Skin epidermis (tissue), 12 donors: ENCODE data around the gene TAS2R43.
"Not testable (repeated sequence)": the region's sequence is repeated elsewhere in the genome, so short reads cannot be mapped to it uniquely, and the experiment has no call there.

ENCODE experiments used
- H3K27ac ChIP-seq, 21 experiments: fragments of 200-600 bp; sonication (generic) in 11 of 21; one replicate each; pipeline ENCODE4 v1.5.0; 2020; ENCODE audit warnings: mild to moderate bottlenecking in 3 of 21, inconsistent platforms in 2 of 21, moderate library complexity in 2 of 21
- H3K4me3 ChIP-seq, 7 experiments: fragments of 200-600 bp; sonication (generic) in 2 of 7; one replicate each; pipeline ENCODE4 v1.5.0; 2020; ENCODE audit warnings: inconsistent platforms in 2 of 7, mild to moderate bottlenecking in 2 of 7, moderate library complexity in 1 of 7

Gene TAS2R43

GRCh38 chr12:11067514-11067913 lies 24.6 kb downstream of the TAS2R43 start:
- Histone ChIP-seq H3K27ac (no peak overlapping the region), H3K4me3 (no peak overlapping the region)

- H3K4me3 ChIP-seq, H3K27ac ChIP-seq: not testable (repeated sequence)
Measured at GRCh38 chr12:11062194-11062593, 29.9 kb downstream of the TAS2R43 start, which contains the start of gene TAS2R46. TSS of gene TAS2R46 (minus strand) at chr12:11062294. CDS start at chr12:11062294, 0 bp downstream.

DNA sequence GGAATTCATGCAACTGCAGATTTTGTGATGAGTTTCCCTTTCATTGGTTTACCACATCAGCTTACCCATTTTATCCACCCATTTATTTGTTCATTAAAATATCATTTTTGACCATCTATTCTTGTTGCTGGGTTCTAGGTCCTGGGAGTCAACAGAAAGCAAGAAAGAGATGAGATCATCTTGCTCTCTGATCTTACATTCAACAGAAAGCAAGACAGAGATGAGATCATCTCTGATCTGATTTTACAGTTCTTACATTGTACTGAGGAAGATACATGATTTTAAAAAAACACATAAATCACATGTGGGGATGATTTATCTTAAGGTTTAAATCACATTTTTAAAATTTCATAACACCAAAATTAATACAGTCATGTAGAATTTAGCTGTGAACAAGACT lies 32.3 kb downstream of the TAS2R43 start:
- no peak overlapping the region for H3K4me3 ChIP-seq
- H3K27ac ChIP-seq: no peak overlapping the region

GRCh38 chr12:11059041-11059440 lies 33.1 kb downstream of the TAS2R43 start:
- Histone ChIP-seq H3K4me3 (no peak overlapping the region), H3K27ac (no peak overlapping the region)

DNA sequence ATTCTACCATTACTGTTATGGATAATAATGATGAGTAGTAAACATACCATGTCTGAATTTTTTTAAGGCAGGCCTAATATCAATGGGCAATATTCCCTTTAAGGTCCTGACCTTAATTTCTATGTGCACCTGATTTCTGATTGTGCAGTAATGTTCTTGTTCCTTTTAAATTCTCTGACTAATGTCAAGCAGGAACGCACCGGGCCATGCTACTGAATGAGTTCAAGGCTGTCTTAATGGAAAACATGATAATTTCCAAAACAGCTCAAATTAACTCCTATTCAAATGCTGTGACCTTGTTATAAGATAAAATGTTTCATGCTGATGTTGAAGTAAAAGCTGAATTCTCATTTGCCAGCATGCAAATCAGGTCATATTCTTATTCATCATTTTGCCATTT lies 36.8 kb downstream of the TAS2R43 start:
- Histone ChIP-seq H3K27ac (no peak overlapping the region), H3K4me3 (no peak overlapping the region)

GRCh38 chr12:11049806-11050531 lies 42.1 kb downstream of the TAS2R43 start:
- not testable (repeated sequence) for H3K4me3 ChIP-seq, H3K27ac ChIP-seq

DNA sequence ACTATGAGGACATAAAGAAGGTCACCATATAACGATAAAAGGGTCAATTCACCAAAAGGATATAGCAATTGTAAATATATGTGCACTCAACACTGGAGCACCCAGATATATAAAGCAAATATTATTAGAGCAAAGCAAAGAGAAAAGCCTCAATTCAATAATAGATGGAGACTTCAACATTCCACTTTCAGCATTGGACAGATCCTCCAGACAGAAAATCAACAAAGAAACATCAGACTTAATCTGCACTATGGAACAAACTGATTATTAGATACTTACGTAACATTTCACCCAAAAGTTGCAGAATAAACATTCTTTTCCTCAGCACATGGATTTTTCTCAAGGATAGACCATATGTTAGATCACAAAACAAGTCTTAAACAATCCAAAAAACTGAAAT lies 50.7 kb downstream of the TAS2R43 start:
- H3K27ac ChIP-seq, H3K4me3 ChIP-seq: not testable (repeated sequence)
